Stomach smooth muscle (tissue), 2 donors: Measurements from ENCODE around the gene VWC2.

Experiments
- H3K27ac ChIP-seq: one replicate; pipeline ENCODE4 v1.7.0; 2013; ENCODE audit warnings: mild to moderate bottlenecking, low read length, inconsistent platforms
- H3K27me3 ChIP-seq, 2 donors: one replicate each; pipeline ENCODE4 v1.7.0; 2013; ENCODE audit warnings: low read length in 2 of 2; ENCODE audit not compliant: insufficient read depth in 2 of 2, control insufficient read depth in 1 of 2
- H3K36me3 ChIP-seq, 2 donors: one replicate each; pipeline ENCODE4 v1.7.0; 2013; ENCODE audit warnings: low read length in 2 of 2; ENCODE audit not compliant: control insufficient read depth in 2 of 2, insufficient read depth in 2 of 2
- H3K4me1 ChIP-seq: one replicate; pipeline ENCODE4 v1.7.0; 2013; ENCODE audit warnings: low read length; ENCODE audit not compliant: control insufficient read depth, insufficient read depth
- H3K4me3 ChIP-seq, 2 donors: one replicate each; pipeline ENCODE4 v1.7.0; 2013; ENCODE audit warnings: low read length in 2 of 2
- H3K9ac ChIP-seq, 2 donors: one replicate each; pipeline ENCODE4 v1.7.0; 2013; ENCODE audit warnings: low read length in 2 of 2, mild to moderate bottlenecking in 1 of 2
- H3K9me3 ChIP-seq, 2 donors: one replicate each; pipeline ENCODE4 v1.7.0; 2013; ENCODE audit warnings: low read length in 2 of 2; ENCODE audit not compliant: control insufficient read depth in 2 of 2
- donor health status: healthy.
- donor health status: Pancreatic carcinoma.

Gene VWC2

DNA sequence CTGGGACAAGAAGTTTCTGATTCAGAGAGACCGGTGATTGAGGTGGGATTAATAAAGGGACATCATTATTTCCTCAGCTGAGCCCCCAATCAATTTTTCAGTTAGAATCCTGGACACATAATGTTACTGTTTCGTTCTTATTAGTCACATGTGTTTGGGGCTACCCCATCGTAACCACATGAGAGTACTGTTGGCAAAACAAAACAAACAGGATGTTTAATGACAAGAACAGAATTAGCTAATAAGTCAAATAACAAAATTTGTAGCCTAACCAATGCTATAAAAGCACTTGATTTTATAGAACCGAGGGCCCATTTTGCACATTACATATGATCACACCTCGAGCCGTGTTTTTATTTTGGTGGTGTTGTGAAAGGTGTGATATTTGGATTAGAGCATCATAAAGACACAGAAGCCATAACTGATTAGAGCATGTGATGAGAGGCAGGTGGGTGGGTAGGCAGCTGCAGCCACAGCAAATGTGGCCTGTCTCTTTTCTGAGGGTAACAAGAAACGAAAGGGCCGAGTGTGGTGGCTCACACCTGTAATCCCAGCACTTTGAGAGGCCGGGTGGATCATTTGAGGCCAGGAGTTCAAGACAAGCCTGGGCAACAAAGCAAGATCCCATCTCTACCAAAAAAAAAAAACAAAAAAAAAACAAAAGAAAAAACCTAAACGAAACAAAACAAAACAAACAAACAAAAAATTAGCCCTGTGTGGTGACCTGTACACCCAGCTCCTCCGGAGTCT lies 1.8 kb upstream of the VWC2 start:
- Histone ChIP-seq H3K27ac (no peak overlapping the region), H3K27me3 (peaks cover 13 to 16% of the 10 kb centered on the region in 2 donors), H3K9ac (no peak overlapping the region), H3K4me3 (no peak overlapping the region), H3K9me3 (no peaks in the 10 kb centered on the region), H3K36me3 (no peaks in the 10 kb centered on the region), H3K4me1 (peaks cover 22% of the 10 kb centered on the region)

DNA sequence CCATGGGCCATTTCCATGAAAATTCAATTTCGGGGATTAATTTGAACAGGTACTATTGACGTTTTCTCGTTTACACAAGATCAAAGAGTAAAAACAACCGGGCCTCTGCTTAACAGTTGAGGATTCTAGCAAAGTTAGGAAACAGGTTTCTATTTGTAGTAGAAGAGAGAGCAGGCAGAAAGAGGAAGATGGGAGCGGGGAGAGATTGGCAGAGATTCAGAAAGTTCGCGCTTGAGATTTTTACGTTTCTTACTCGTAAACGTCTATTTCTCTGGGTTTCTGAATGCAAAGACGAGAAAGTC lies 571 bp upstream of the VWC2 start:
- H3K4me3 ChIP-seq: peak overlapping the region; percentile 52 to 72
- peaks cover 22% of the 10 kb centered on the region for H3K4me1 ChIP-seq
- H3K27me3 ChIP-seq: peaks cover 16% of the 10 kb centered on the region in 2 donors
- no peaks in the 10 kb centered on the region for H3K9me3 ChIP-seq
- no peaks in the 10 kb centered on the region for H3K36me3 ChIP-seq
- no peak overlapping the region for H3K27ac ChIP-seq
- peak overlapping the region in 1 of 2 donors; percentile 41 for H3K9ac ChIP-seq

DNA sequence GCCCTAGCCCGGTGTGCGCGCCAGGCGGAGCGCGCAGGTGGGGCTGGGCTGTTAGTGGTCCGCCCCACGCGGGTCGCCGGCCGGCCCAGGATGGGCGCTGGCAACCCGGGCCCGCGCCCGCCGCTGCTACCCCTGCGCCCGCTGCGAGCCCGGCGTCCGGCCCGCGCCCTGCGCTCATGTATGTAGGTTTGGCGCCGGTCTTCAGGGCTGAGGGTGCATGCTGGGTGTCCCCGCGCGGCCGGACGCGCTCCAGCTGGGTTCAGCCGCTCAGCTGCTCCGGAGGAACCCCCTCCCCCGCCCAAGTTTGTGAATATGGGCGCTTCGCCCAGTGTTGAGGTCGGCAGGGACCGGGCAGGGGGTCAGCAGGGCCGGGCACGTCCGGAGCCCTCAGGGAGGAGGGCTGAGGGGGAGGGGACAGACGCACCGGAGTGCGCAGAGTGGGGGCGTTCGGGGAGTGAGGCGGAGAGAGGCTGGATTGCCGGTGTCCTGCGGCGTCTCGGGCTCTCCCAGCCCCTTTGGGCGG lies 559 bp downstream of the VWC2 start:
- peaks cover 22% of the 10 kb centered on the region for H3K4me1 ChIP-seq
- no peak overlapping the region for H3K27ac ChIP-seq
- peaks cover 15 to 16% of the 10 kb centered on the region in 2 donors for H3K27me3 ChIP-seq

DNA sequence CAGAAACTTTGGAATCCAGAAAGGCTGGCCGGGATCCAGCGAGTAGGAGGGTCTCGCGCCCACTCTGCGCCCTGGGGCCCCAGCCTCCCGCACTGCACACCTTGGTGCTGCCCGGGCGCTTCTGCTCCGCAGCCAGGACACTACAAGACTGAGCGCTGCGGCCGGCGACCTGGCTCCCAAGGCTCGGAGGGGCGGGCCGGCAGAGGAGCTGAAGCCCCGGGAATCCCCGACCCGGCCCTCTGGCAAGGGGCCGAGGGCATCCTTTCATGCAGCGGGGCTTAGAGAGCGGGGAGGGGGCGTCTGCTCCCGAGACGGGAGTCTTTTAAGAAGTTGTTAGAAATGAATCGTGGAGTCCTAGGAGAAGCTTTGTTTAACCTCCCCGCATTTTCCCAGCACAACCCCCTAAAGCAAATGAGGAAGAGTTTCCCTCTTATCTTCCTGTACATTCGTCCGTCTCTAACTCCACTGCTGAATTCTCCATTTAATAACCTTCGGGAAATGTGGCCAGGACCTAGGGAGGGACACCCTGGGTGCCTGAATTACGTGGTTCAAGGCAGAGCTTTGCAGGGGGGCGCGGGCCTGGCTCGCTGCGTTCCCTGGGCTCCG lies 1.1 kb downstream of the VWC2 start:
- Histone ChIP-seq H3K4me1 (peaks cover 22% of the 10 kb centered on the region), H3K9me3 (no peaks in the 10 kb centered on the region), H3K27me3 (peaks cover 15 to 16% of the 10 kb centered on the region in 2 donors), H3K4me3 (peak overlapping the region; percentile 45 to 72), H3K9ac (peak overlapping the region in 1 of 2 donors; percentile 21), H3K27ac (no peak overlapping the region), H3K36me3 (no peaks in the 10 kb centered on the region)

More for the DNA sequence above, 559 bp downstream of the VWC2 start:
- H3K36me3 ChIP-seq: no peaks in the 10 kb centered on the region
- H3K9me3 ChIP-seq: no peaks in the 10 kb centered on the region
- H3K9ac ChIP-seq: no peak overlapping the region
- H3K4me3 ChIP-seq: peak overlapping the region; percentile 45 to 72

DNA sequence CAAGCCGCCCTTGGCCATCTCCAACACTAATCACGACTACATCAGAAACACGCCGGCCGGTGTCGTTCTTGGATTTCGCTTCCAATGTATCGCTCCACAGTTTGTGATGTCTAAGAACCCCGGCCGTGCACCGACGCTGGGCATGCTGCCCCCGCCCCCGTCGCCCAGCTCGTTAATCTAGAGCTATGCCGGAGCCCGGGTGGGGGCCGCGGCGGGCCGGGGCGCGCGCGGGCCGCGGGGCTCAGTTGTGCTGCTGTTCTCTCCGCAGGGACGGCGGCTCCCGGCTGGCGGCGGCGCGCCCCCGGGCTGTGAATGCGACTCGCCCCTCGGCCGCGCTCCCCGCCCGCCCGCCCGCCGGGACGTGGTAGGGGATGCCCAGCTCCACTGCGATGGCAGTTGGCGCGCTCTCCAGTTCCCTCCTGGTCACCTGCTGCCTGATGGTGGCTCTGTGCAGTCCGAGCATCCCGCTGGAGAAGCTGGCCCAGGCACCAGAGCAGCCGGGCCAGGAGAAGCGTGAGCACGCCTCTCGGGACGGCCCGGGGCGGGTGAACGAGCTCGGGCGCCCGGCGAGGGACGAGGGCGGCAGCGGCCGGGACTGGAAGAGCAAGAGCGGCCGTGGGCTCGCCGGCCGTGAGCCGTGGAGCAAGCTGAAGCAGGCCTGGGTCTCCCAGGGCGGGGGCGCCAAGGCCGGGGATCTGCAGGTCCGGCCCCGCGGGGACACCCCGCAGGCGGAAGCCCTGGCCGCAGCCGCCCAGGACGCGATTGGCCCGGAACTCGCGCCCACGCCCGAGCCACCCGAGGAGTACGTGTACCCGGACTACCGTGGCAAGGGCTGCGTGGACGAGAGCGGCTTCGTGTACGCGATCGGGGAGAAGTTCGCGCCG lies 1.9 kb downstream of the VWC2 start:
- no peak overlapping the region for H3K9ac ChIP-seq
- H3K27ac ChIP-seq: no peak overlapping the region
- peaks cover 22% of the 10 kb centered on the region for H3K4me1 ChIP-seq
- no peaks in the 10 kb centered on the region for H3K36me3 ChIP-seq
- H3K27me3 ChIP-seq: peaks cover 15 to 16% of the 10 kb centered on the region in 2 donors
- H3K4me3 ChIP-seq: peak overlapping the region; percentile 50 to 72
- H3K9me3 ChIP-seq: no peaks in the 10 kb centered on the region

DNA sequence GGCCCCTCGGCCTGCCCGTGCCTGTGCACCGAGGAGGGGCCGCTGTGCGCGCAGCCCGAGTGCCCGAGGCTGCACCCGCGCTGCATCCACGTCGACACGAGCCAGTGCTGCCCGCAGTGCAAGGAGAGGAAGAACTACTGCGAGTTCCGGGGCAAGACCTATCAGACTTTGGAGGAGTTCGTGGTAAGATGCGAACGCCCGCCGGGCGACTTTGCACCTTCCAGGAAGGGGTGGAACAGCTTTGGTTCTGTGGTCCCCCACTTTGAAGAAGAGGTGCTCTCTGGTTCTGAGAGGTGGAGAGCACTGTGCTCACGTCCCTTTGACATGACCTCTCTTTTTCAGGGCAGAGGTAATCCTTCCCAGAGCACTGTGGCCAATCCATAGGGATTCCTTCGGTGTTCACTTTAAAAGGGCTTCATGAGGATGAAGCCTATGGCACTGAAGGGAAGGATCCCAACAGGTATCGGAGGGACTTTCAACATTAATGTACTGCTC lies 2.6 kb downstream of the VWC2 start:
- Histone ChIP-seq H3K36me3 (no peaks in the 10 kb centered on the region), H3K9ac (no peak overlapping the region), H3K9me3 (no peaks in the 10 kb centered on the region), H3K4me1 (peaks cover 22% of the 10 kb centered on the region), H3K4me3 (peak overlapping the region; percentile 50 to 72), H3K27ac (no peak overlapping the region), H3K27me3 (peaks cover 15 to 16% of the 10 kb centered on the region in 2 donors)

DNA sequence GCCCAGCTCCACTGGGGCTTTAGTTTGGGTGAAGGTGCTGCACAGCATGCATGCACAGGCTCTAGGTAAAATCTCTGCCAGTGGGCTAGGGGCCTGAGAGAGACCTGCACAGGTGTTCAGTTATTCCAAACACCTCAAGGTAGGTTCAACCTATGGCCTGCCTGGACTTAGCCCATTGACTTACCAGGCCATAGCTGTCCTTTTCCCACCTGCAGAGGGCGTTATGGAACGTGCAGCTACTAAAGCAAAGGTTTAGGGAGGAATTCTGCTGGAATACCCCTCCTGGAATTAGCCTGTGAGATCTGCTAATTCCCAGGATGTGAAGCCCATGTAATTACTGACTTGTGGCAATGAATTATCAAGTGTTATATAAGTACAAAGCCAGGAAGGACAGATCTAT lies 3.6 kb downstream of the VWC2 start:
- Histone ChIP-seq H3K9ac (no peak overlapping the region), H3K9me3 (no peaks in the 10 kb centered on the region), H3K27me3 (peaks cover 11 to 16% of the 10 kb centered on the region in 2 donors), H3K36me3 (no peaks in the 10 kb centered on the region), H3K4me3 (no peak overlapping the region), H3K4me1 (peaks cover 22% of the 10 kb centered on the region), H3K27ac (no peak overlapping the region)

DNA sequence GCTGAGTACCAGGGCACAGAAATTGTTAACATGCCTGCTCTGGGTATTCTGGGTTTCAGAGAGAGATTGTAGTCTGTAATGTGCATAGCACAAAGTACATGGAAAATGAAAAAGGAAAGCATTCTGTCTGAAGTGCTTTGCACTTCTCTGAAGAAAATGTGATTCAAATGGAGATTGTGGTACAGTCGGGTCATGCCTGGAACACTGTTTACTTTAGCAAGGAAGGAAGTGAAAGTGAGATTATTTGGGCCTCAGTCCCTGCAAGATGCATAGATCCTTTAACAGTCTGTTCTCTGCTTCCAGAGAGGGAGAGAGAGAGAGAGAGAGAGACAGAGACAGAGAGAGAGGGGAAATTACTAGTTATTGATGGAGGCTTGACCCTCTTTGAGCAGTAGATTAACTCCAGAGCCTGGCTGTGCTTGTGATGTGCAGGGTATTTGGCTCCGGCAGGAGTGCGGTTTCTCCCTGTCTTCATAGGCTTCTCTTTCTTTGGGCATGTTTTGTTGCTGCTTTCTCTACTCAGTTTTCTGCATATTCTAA lies 5.4 kb downstream of the VWC2 start:
- H3K36me3 ChIP-seq: no peaks in the 10 kb centered on the region
- peaks cover 21% of the 10 kb centered on the region for H3K4me1 ChIP-seq
- H3K9me3 ChIP-seq: no peaks in the 10 kb centered on the region
- peaks cover 9 to 11% of the 10 kb centered on the region in 2 donors for H3K27me3 ChIP-seq
- no peak overlapping the region for H3K4me3 ChIP-seq
- no peak overlapping the region for H3K27ac ChIP-seq
- H3K9ac ChIP-seq: no peak overlapping the region

DNA sequence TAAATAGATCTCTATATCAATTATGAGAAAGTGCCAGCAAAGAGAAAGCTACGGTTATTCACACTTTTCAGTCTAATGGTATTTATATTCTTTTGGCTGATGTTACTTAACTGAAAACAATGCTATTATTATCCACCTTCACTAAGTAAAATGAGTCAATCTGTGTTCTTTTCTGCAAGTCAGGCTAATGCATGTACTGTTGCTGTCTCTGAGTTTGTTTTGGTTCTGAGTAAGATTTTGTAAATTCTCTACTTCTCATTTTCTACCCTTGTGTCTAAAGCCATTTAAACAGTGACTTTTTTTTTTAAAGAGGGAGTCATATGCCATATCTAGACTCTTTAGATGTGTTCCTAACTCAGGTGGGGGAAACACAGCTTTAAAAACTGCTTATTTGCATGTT lies 7.5 kb downstream of the VWC2 start:
- H3K4me3 ChIP-seq: no peak overlapping the region
- peaks cover 5 to 6% of the 10 kb centered on the region in 2 donors for H3K27me3 ChIP-seq
- no peaks in the 10 kb centered on the region for H3K36me3 ChIP-seq
- H3K27ac ChIP-seq: no peak overlapping the region
- no peak overlapping the region for H3K9ac ChIP-seq
- H3K4me1 ChIP-seq: peaks cover 6% of the 10 kb centered on the region
- H3K9me3 ChIP-seq: no peaks in the 10 kb centered on the region

DNA sequence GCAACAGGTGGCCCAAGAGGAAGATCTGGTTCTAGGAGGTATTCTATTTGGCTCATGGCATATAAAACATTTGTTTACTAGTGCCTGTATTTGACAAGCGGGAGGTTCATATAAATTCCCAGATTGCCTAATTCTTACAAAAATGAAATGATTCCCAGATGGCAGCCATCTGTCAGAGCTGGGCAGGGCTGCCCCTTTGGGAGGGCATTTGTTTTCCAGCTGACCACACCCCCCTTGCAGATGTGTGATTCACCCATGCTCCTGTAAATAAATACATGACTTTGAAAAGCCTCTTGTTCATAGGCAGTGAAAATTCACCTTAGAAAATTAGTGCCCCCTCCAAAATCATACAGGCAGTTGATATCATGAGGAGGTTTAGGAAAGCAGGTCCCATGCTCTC lies 8.6 kb downstream of the VWC2 start:
- H3K4me3 ChIP-seq: no peak overlapping the region
- H3K9ac ChIP-seq: no peak overlapping the region
- no peak overlapping the region for H3K27ac ChIP-seq
- H3K27me3 ChIP-seq: peaks cover 0 to 1% of the 10 kb centered on the region in 2 donors
- H3K36me3 ChIP-seq: no peaks in the 10 kb centered on the region
- H3K9me3 ChIP-seq: no peaks in the 10 kb centered on the region
- H3K4me1 ChIP-seq: peaks cover 2% of the 10 kb centered on the region
